ENCODE results near the gene ANTXRL.
"Not testable (repeated sequence)": the region's sequence is repeated elsewhere in the genome, so short reads cannot be mapped to it uniquely, and the experiment has no call there.

ANTXRL gene

DNA sequence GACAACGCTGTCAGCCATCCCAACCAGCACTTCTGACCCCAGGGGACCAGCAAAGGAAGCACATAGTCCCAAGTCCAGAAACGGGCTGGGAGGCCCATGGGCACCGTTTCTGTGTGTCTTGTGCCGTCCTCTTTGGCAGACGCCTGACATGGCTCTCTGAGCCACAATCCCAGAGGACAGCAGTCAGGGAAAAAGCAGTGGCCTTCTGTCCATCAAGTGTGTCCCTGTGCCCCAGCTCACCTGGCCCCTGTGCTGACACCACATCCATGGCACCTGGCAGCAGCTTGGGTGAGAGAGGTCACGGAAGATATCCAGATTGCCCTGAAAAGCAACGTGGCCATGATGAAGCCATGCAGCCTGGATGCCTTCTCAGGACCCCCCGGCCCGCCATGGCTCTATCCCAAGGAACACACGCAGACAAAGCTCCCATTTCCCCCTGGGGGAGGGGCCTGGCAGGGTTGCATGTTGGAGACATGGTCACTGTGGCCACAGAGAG, 38.1 kb upstream of the ANTXRL start:
- no peaks in the 10 kb centered on the region for H3K4me1 ChIP-seq (ENCODE audit: control insufficient read depth in 2 of 2, insufficient read depth in 2 of 2, low read length in 2 of 2)
- H3K27me3 ChIP-seq (ENCODE audit: control insufficient read depth in 2 of 2, insufficient read depth in 2 of 2, low read length in 2 of 2) = no peaks in the 10 kb centered on the region
- no peak overlapping the region for H3K9ac ChIP-seq (ENCODE audit: low read depth in 1 of 2, low read length in 2 of 2)
- H3K27ac ChIP-seq (ENCODE audit: low read depth in 2 of 2, low read length in 2 of 2) = no peak overlapping the region
- no peak overlapping the region for H3K4me3 ChIP-seq (ENCODE audit: low read length in 2 of 2)
- H3K9me3 ChIP-seq (ENCODE audit: control insufficient read depth in 2 of 2, low read length in 2 of 2) = no peaks in the 10 kb centered on the region
- H3K36me3 ChIP-seq (ENCODE audit: control insufficient read depth in 2 of 2, insufficient read depth in 2 of 2, low read length in 2 of 2) = no peaks in the 10 kb centered on the region

DNA sequence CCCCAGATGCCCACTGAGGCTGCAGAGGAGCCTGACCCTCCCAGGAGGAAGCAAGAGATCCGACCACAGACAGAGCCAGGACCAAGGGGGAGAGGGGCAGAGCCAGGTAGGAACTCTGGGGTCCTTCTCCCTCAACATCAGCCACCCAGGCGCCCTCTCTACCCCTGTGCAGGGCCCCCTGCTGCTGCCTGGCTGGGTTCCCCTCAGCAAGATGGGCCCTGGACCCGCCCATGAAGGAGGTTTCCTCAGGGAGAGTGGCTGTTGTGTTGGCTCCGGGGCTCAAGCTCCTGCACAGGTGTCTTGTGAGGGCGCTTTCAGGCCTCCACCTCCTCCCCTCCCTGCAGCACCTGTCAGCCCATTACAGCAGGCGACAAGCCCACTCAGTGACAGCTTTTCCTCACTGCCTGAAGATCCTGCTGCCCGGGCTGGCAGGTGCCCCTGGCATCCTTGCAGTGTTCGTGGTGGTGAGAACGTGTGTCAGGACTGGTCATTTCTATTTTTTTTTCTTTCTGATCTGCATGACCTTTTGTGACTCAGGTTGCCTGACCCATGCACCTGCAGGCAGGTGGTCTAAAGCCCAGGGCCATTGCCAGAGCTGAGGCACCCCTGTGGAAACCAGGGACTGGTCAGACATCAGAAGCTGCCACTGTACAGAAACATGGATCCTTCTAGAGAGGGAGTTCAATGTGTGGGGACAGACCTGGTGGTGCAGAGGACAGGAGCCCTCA, 37.0 kb upstream of the ANTXRL start:
- not testable (repeated sequence) for H3K27me3 ChIP-seq (ENCODE audit: control insufficient read depth in 2 of 2, insufficient read depth in 2 of 2, low read length in 2 of 2); H3K36me3 ChIP-seq (ENCODE audit: control insufficient read depth in 2 of 2, insufficient read depth in 2 of 2, low read length in 2 of 2)

DNA sequence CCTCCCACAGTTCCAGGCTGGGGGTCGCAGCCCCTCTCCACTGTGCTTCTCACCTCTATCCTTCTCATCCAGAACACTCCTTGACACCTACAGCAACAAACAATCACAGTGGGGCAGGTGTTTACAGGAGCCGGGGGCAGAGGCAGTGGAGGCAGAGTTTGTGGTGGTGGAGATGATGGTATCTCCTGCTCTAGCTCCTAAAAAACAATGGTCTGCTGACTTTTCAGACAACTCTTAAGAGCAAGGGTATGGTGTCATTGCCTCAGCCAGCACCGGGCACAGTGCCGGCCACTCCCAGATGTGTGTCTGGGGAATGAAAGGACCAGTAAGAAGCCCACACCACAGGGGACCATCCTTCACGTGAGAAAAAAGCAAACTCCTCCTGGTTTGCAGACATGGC, 36.3 kb upstream of the ANTXRL start:
- Histone ChIP-seq H3K27ac (ENCODE audit: low read depth in 2 of 2, low read length in 2 of 2) (no peak overlapping the region), H3K36me3 (ENCODE audit: control insufficient read depth in 2 of 2, insufficient read depth in 2 of 2, low read length in 2 of 2) (no peaks in the 10 kb centered on the region), H3K4me1 (ENCODE audit: control insufficient read depth in 2 of 2, insufficient read depth in 2 of 2, low read length in 2 of 2) (no peaks in the 10 kb centered on the region), H3K27me3 (ENCODE audit: control insufficient read depth in 2 of 2, insufficient read depth in 2 of 2, low read length in 2 of 2) (no peaks in the 10 kb centered on the region), H3K9ac (ENCODE audit: low read depth in 1 of 2, low read length in 2 of 2) (no peak overlapping the region), H3K9me3 (ENCODE audit: control insufficient read depth in 2 of 2, low read length in 2 of 2) (no peaks in the 10 kb centered on the region), H3K4me3 (ENCODE audit: low read length in 2 of 2) (no peak overlapping the region)

More for the DNA sequence above, 37.0 kb upstream of the ANTXRL start:
- H3K4me1 ChIP-seq (ENCODE audit: control insufficient read depth in 2 of 2, insufficient read depth in 2 of 2, low read length in 2 of 2); H3K9me3 ChIP-seq (ENCODE audit: control insufficient read depth in 2 of 2, low read length in 2 of 2); H3K27ac ChIP-seq (ENCODE audit: low read depth in 2 of 2, low read length in 2 of 2); H3K9ac ChIP-seq (ENCODE audit: low read depth in 1 of 2, low read length in 2 of 2); H3K4me3 ChIP-seq (ENCODE audit: low read length in 2 of 2): not testable (repeated sequence)

DNA sequence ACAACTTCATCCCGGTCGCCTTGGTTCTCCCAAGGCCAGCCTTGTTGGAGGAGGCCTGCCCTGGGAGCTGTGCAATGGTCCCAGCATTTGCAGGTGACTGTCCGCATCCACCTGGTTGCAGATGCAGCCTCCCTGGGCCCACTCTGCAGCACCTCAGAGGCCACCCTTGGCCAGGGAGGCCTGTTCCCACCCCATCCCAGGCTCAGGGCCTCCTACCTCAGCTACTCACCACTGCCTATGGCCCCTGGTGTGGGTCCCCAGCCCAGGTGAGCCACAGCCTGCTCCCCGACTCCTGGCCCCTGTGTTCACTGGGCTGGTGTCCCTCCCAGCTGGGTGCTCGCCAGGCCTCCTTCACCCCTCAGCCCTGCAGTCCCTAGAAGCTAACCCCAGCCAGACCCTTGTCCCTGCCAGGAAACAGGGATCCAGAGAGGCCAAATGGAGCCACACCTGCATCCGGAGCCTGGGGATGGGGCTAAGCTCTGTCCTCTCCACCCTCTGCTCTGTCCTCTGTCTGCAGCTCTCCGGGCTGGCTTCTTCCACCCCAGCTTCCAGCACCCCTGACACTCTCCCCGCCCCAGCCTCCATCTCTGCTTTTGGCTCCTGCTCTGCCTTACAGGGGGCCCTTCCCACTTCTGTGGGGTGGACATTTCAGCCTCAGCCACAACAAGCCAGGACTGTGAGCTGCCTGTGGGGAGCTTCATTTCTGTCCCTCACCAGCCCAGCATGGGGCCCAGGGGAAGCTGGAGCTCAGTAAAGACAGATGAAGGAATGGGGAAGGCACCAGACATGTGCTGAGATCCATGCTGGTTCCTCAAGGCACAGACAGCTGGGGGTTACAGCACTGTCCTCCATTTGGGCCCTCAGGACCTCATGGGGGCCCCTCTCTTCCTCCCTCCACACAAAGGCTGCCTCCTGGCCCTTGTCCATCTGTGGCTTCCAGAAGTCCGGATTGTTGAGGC, 35.6 kb upstream of the ANTXRL start:
- no peak overlapping the region for H3K4me3 ChIP-seq (ENCODE audit: low read length in 2 of 2)
- no peaks in the 10 kb centered on the region for H3K27me3 ChIP-seq (ENCODE audit: control insufficient read depth in 2 of 2, insufficient read depth in 2 of 2, low read length in 2 of 2)
- no peaks in the 10 kb centered on the region for H3K4me1 ChIP-seq (ENCODE audit: control insufficient read depth in 2 of 2, insufficient read depth in 2 of 2, low read length in 2 of 2)
- no peaks in the 10 kb centered on the region for H3K36me3 ChIP-seq (ENCODE audit: control insufficient read depth in 2 of 2, insufficient read depth in 2 of 2, low read length in 2 of 2)
- no peak overlapping the region for H3K27ac ChIP-seq (ENCODE audit: low read depth in 2 of 2, low read length in 2 of 2)
- no peak overlapping the region for H3K9ac ChIP-seq (ENCODE audit: low read depth in 1 of 2, low read length in 2 of 2)
- H3K9me3 ChIP-seq (ENCODE audit: control insufficient read depth in 2 of 2, low read length in 2 of 2) = no peaks in the 10 kb centered on the region

DNA sequence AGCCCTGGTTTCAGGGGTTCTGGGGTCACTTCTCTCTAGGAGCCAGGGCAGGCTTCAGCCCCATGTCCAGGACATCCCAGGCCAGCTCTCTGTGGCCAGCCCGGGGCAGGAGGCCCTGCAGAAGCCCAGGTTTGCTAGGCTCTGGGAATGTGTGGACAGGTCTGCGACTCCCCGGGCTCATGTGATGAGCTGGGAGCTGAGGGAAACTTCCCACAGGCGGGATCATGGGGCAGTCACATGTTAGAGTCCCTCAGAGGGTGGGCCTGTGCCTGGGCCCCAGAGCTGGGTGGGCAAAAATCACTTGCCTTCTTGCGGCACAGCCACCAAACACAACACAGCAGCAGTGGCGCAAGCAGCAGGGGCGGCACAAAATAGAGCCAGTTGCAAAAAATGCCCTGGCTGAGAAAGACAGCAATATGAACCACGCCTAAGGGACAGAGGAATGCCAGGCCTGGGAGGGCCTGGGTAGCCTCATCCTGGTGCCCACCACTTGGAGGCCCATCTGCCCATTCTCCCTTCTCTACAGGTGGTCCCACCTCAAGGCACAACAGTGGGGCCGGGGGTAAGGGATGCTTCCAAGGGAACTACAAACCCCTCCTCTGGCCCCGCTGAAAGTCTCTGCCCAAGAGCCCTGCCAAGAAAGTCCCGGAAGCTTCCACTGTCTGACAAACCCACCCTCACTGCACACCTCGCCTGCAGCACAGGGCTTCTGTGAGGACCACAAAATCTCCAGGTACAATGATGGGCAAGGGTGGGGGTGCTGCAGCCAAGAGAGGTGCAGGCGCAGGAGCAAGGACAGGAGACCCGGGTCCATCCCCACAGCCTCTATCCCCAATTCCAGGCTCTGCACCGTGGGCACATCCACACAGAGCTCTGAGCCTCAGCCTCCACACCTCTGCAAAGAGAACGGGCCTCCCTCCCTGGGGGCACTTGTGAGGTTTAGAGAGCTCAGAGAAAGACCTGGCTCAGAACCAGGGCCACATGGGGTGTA, 34.6 kb upstream of the ANTXRL start:
- H3K27me3 ChIP-seq (ENCODE audit: control insufficient read depth in 2 of 2, insufficient read depth in 2 of 2, low read length in 2 of 2) = no peaks in the 10 kb centered on the region
- no peak overlapping the region for H3K9ac ChIP-seq (ENCODE audit: low read depth in 1 of 2, low read length in 2 of 2)
- no peaks in the 10 kb centered on the region for H3K9me3 ChIP-seq (ENCODE audit: control insufficient read depth in 2 of 2, low read length in 2 of 2)
- H3K4me3 ChIP-seq (ENCODE audit: low read length in 2 of 2) = no peak overlapping the region
- no peaks in the 10 kb centered on the region for H3K4me1 ChIP-seq (ENCODE audit: control insufficient read depth in 2 of 2, insufficient read depth in 2 of 2, low read length in 2 of 2)
- no peak overlapping the region for H3K27ac ChIP-seq (ENCODE audit: low read depth in 2 of 2, low read length in 2 of 2)
- no peaks in the 10 kb centered on the region for H3K36me3 ChIP-seq (ENCODE audit: control insufficient read depth in 2 of 2, insufficient read depth in 2 of 2, low read length in 2 of 2)

DNA sequence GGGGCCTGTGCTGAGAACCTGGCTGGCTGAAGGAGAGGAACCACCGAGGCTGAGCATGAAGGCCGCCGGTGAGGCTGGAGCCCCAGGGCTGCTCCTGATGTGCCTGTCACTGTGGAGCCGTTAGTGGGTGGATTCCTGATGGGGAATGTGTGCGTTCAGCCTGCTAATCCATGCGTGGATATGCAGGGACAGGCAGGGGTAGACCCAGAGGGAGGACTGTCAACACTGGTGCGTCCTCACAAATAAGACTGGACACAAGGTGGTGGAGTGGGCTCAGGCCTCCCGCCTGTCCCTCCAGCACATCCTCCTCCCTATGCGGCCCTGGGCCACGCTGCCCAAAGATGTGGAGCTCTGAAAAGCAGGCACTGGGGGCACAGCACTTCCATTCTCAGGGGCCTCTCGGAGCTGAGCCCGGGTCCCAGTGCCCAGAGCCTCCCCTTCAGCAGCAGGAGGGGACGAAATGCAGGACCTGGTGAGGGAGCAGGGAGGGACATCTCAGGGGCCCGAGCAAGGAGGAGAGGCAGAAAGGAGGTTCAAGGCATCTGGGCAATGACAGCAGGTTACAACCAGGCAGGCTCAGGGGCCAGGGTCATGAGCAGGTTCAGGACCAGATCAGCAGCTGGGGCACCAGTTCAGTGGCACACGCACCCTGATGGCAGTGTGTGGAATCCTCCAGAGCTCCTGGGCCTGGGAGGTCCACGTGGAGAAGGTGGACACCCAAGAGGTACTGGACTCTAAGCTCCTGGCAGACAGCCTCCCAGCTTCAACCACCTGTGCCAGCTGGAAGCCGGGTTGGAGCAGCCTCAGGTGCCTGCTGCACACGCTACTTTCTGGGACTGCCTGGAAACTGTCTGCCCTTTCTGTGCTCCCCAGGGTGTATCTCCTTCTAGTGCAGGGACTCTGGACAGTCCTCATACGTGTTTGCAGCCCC, 33.5 kb upstream of the ANTXRL start:
- H3K4me3 ChIP-seq (ENCODE audit: low read length in 2 of 2) = no peak overlapping the region
- H3K9me3 ChIP-seq (ENCODE audit: control insufficient read depth in 2 of 2, low read length in 2 of 2) = no peaks in the 10 kb centered on the region
- H3K9ac ChIP-seq (ENCODE audit: low read depth in 1 of 2, low read length in 2 of 2) = no peak overlapping the region
- H3K27ac ChIP-seq (ENCODE audit: low read depth in 2 of 2, low read length in 2 of 2) = no peak overlapping the region
- H3K36me3 ChIP-seq (ENCODE audit: control insufficient read depth in 2 of 2, insufficient read depth in 2 of 2, low read length in 2 of 2) = no peaks in the 10 kb centered on the region
- H3K4me1 ChIP-seq (ENCODE audit: control insufficient read depth in 2 of 2, insufficient read depth in 2 of 2, low read length in 2 of 2) = no peaks in the 10 kb centered on the region
- no peaks in the 10 kb centered on the region for H3K27me3 ChIP-seq (ENCODE audit: control insufficient read depth in 2 of 2, insufficient read depth in 2 of 2, low read length in 2 of 2)

DNA sequence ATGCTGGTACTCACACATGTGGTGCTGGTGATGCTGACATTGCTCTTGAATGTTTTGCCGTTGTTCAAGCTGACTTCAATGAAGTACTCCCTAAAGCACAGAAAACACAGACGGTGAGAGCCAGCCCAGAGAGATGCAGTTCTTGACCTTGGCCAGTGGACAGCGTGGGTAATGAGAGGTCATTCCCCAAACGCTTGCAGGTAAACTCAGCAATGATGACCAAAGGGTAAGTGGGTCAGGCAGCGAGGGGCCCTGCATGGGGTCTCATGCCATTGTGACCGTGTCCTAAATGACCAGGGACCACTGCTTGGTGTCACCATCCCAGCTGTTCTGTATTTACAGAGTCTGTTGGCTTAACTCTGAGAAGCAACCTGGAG, 32.8 kb upstream of the ANTXRL start:
- Histone ChIP-seq H3K9ac (ENCODE audit: low read depth in 1 of 2, low read length in 2 of 2) (no peak overlapping the region), H3K27me3 (ENCODE audit: control insufficient read depth in 2 of 2, insufficient read depth in 2 of 2, low read length in 2 of 2) (no peaks in the 10 kb centered on the region), H3K4me3 (ENCODE audit: low read length in 2 of 2) (no peak overlapping the region), H3K9me3 (ENCODE audit: control insufficient read depth in 2 of 2, low read length in 2 of 2) (no peaks in the 10 kb centered on the region), H3K27ac (ENCODE audit: low read depth in 2 of 2, low read length in 2 of 2) (no peak overlapping the region), H3K4me1 (ENCODE audit: control insufficient read depth in 2 of 2, insufficient read depth in 2 of 2, low read length in 2 of 2) (no peaks in the 10 kb centered on the region), H3K36me3 (ENCODE audit: control insufficient read depth in 2 of 2, insufficient read depth in 2 of 2, low read length in 2 of 2) (no peaks in the 10 kb centered on the region)

DNA sequence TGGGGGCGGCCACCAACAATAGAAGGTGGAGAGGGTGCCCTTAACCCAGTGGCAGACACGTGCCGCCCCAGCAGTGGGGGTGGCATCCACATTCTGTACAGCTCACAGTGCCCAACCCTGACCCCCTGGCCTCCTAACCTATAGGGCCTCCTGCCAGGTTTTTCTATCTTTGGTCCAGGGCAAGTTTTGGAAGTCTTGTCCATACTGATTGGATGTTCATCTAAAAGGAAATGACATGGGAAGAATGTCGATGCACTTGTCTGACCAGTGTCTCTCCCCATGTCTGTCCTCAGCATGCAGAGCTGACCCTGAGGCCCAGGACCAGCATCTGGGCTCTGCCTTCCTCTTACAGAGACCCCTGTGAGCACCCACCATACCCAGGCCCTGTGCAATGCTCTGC, 32.3 kb upstream of the ANTXRL start:
- Histone ChIP-seq H3K27ac (ENCODE audit: low read depth in 2 of 2, low read length in 2 of 2) (no peak overlapping the region), H3K4me3 (ENCODE audit: low read length in 2 of 2) (no peak overlapping the region), H3K9me3 (ENCODE audit: control insufficient read depth in 2 of 2, low read length in 2 of 2) (no peaks in the 10 kb centered on the region), H3K27me3 (ENCODE audit: control insufficient read depth in 2 of 2, insufficient read depth in 2 of 2, low read length in 2 of 2) (no peaks in the 10 kb centered on the region), H3K36me3 (ENCODE audit: control insufficient read depth in 2 of 2, insufficient read depth in 2 of 2, low read length in 2 of 2) (no peaks in the 10 kb centered on the region), H3K4me1 (ENCODE audit: control insufficient read depth in 2 of 2, insufficient read depth in 2 of 2, low read length in 2 of 2) (no peaks in the 10 kb centered on the region), H3K9ac (ENCODE audit: low read depth in 1 of 2, low read length in 2 of 2) (no peak overlapping the region)

DNA sequence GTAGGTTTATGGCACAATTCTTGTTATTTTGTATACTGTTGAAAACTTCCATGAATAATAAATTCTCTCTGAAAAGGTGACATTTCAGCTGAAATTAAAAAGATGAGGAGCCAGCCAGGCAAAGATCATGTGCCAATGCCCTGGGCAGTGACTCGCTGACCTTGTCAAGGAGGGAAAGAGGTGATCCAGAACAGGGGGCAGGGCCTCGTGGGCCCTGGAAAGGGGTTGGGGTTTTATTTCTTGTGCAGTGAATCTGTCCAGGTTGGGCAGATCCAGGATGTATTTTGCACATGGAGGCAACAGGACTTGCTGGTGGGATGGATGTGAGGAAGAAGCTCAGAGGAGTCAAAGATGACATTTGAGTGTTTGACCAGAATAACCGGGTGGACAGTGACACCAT, 31.6 kb upstream of the ANTXRL start:
- not testable (repeated sequence) for H3K27ac ChIP-seq (ENCODE audit: low read depth in 2 of 2, low read length in 2 of 2); H3K4me1 ChIP-seq (ENCODE audit: control insufficient read depth in 2 of 2, insufficient read depth in 2 of 2, low read length in 2 of 2); H3K9ac ChIP-seq (ENCODE audit: low read depth in 1 of 2, low read length in 2 of 2); H3K4me3 ChIP-seq (ENCODE audit: low read length in 2 of 2); H3K36me3 ChIP-seq (ENCODE audit: control insufficient read depth in 2 of 2, insufficient read depth in 2 of 2, low read length in 2 of 2); H3K27me3 ChIP-seq (ENCODE audit: control insufficient read depth in 2 of 2, insufficient read depth in 2 of 2, low read length in 2 of 2); H3K9me3 ChIP-seq (ENCODE audit: control insufficient read depth in 2 of 2, low read length in 2 of 2)
